K562 (cell line): ENCODE data around the gene KCNAB1. TPM values are rescaled to one million over a fixed set of nuclear protein-coding genes. Genes with fewer than 3 reads are reported as not detected.
A peak's percentile ranks its signal among the peaks of the same experiment; 100 is the strongest.

Source experiments
- ATAC-seq: fragments of 200-7000 bp; cut with Tn5 transposase; 3 replicates; pipeline ENCODE4 v1.9.1; 2020; ENCODE audit warnings: moderate library complexity
- BruUV-seq: library from RNA; stranded (reverse); fragments of 400-500 nt; replicated peaks from 2 replicates; lab custom pipeline; 2021; lab: Mats Ljungman, UMichigan
- CTCF ChIA-PET: fragments of 300-600 bp; formaldehyde crosslinking; extraction: SDS; loops from one replicate; lab custom pipeline; 2021; ENCODE audit warnings: low intra/inter-chr PET ratio; lab: Yijun Ruan, JAX
- POLR2A ChIA-PET: fragments of 300-600, 350-650 bp; sonication (Branson Sonifier 250); formaldehyde crosslinking; extraction: SDS; loops from one replicate; lab custom pipeline; 2021; ENCODE audit warnings: antibody characterized with exemption, inconsistent platforms; lab: Yijun Ruan, JAX
- DNase-seq, 4 experiments: peaks; one replicate each; pipeline versions ENCODE4 v3.0.0 to v3.0.0-alpha.2; 2011 to 2018; ENCODE audit warnings: low spot score in 3 of 4, mixed read lengths in 3 of 4; ENCODE audit errors: extremely low read depth in 1 of 4
- FAIRE-seq: peaks from 2 replicates; lab custom pipeline; 2011; peaks lifted over from hg19 to GRCh38; lab: Jason Lieb, UNC
- H2AFZ ChIP-seq: 2 replicates; pipeline ENCODE4 v1.6.0; 2011; ENCODE audit warnings: low read depth, low read length, control low read depth, inconsistent platforms
- H3K27ac ChIP-seq: fragments of 200-600 bp; 3 replicates; pipeline ENCODE4 v1.8.0; 2011; ENCODE audit warnings: low read depth, mild to moderate bottlenecking, control low read depth, inconsistent platforms, low read length, moderate library complexity, mixed read lengths; ENCODE audit errors: extremely low read depth
- H3K27me3 ChIP-seq, 2 experiments: fragments of 300-600 bp in 1 of 2; 2 replicates in 1 of 2; 3 replicates in 1 of 2; pipeline versions ENCODE4 v1.6.0 to v1.8.0; 2011; ENCODE audit warnings: inconsistent platforms in 2 of 2, low read length in 2 of 2, mild to moderate bottlenecking in 1 of 2, mixed read lengths in 1 of 2, moderate library complexity in 1 of 2; ENCODE audit not compliant: control insufficient read depth in 2 of 2, insufficient read depth in 2 of 2
- H3K36me3 ChIP-seq: fragments of 300-600 bp; 3 replicates; pipeline ENCODE4 v1.8.0; 2011; ENCODE audit warnings: mild to moderate bottlenecking, low read length, inconsistent platforms; ENCODE audit not compliant: control insufficient read depth, insufficient read depth
- H3K4me1 ChIP-seq, 2 experiments: fragments of 200-600 bp in 1 of 2; replicated peaks in 1 of 2; 2 replicates in 1 of 2; 3 replicates in 1 of 2; pipeline versions ENCODE4 v1.5.1 to v1.8.0; 2011; ENCODE audit warnings: inconsistent platforms in 2 of 2, low read length in 2 of 2, mild to moderate bottlenecking in 1 of 2, mixed read lengths in 1 of 2, moderate library complexity in 1 of 2; ENCODE audit not compliant: control insufficient read depth in 2 of 2, insufficient read depth in 2 of 2
- H3K4me2 ChIP-seq: 2 replicates; pipeline ENCODE4 v1.6.1; 2011; ENCODE audit warnings: low read length, control low read depth, inconsistent platforms, mixed read lengths; ENCODE audit not compliant: insufficient read depth
- H3K4me3 ChIP-seq: fragments of 200-600 bp; sonication (generic), shearing (Covaris generic); 2 replicates; pipeline ENCODE4 v1.5.1; 2016; ENCODE audit warnings: control low read depth, inconsistent platforms
- H3K79me2 ChIP-seq: fragments of 200-600 bp; 3 replicates; pipeline ENCODE4 v1.8.0; 2011; ENCODE audit warnings: low read length, inconsistent platforms; ENCODE audit not compliant: control insufficient read depth, insufficient read depth
- H3K9ac ChIP-seq, 2 experiments: 2 replicates each; pipeline versions ENCODE4 v1.6.0 to v1.6.1; 2011; ENCODE audit warnings: low read depth in 2 of 2, low read length in 2 of 2, control low read depth in 1 of 2, inconsistent platforms in 1 of 2, mild to moderate bottlenecking in 1 of 2, mixed read lengths in 1 of 2; ENCODE audit not compliant: insufficient read depth in 1 of 2
- H3K9me1 ChIP-seq: one replicate; pipeline ENCODE4 v1.6.0; 2011; ENCODE audit warnings: inconsistent platforms, mild to moderate bottlenecking, low read length, moderate library complexity; ENCODE audit not compliant: control insufficient read depth, insufficient read depth
- H3K9me3 ChIP-seq: replicated peaks from 2 replicates; pipeline ENCODE4 v1.5.1; 2011; ENCODE audit warnings: low read depth, low read length, inconsistent platforms; ENCODE audit not compliant: control insufficient read depth, insufficient read depth
- H4K20me1 ChIP-seq: replicated peaks from 2 replicates; pipeline ENCODE4 v1.6.1; 2011; ENCODE audit warnings: low read length, inconsistent platforms, mixed read lengths; ENCODE audit not compliant: control insufficient read depth, insufficient read depth
- CBFB ChIP-seq: sonication (generic); formaldehyde crosslinking; IDR thresholded peaks from 2 replicates; pipeline ENCODE4 v1.4.0; 2020; ENCODE audit warnings: mild to moderate bottlenecking, missing genetic modification reagents
- CCNT2 ChIP-seq: IDR thresholded peaks from 2 replicates; pipeline ENCODE4 v1.6.1; 2011; ENCODE audit warnings: borderline replicate concordance, low read depth, mild to moderate bottlenecking, moderate library complexity, mixed read lengths, low read length; ENCODE audit not compliant: insufficient read length; ENCODE audit errors: extremely low read depth
- DPF2 ChIP-seq: fragments of 450-650 bp; IDR thresholded peaks from 2 replicates; pipeline ENCODE4 v1.6.1; 2016
- EP300 ChIP-seq: IDR thresholded peaks from 2 replicates; pipeline ENCODE4 v1.6.1; 2012; ENCODE audit warnings: low read length, improper control_type of control experiment
- ETS1 ChIP-seq: conservative IDR thresholded peaks from 2 replicates; pipeline ENCODE4 v1.6.1; 2011; ENCODE audit warnings: low read depth, mild to moderate bottlenecking, low read length; ENCODE audit not compliant: control insufficient read depth
- HMBOX1 ChIP-seq: sonication (generic); IDR thresholded peaks from 2 replicates; pipeline ENCODE4 v1.6.1; 2016
- MED1 ChIP-seq: sonication (generic); formaldehyde crosslinking; IDR thresholded peaks from 2 replicates; pipeline ENCODE4 v1.8.1; 2023; ENCODE audit warnings: missing genetic modification reagents, borderline replicate concordance
- NFIC ChIP-seq: fragments of 450-650 bp; IDR thresholded peaks from 2 replicates; pipeline ENCODE4 v1.6.1; 2017; ENCODE audit warnings: mild to moderate bottlenecking, inconsistent platforms
- NONO ChIP-seq, 2 experiments: fragments of 200-400 bp in 1 of 2; fragments of 450-650 bp in 1 of 2; formaldehyde crosslinking in 1 of 2; IDR thresholded peaks; 2 replicates each; pipeline ENCODE4 v1.6.1; 2017; ENCODE audit warnings: low read depth in 2 of 2, mild to moderate bottlenecking in 2 of 2, moderate library complexity in 2 of 2, low read length in 1 of 2
- POLR3G ChIP-seq: IDR thresholded peaks from 2 replicates; pipeline ENCODE4 v1.6.1; 2011; ENCODE audit not compliant: insufficient read length, insufficient replicate concordance; ENCODE audit errors: extremely low read depth
- PTBP1 ChIP-seq: fragments of 200-400 bp; formaldehyde crosslinking; IDR thresholded peaks from 2 replicates; pipeline ENCODE4 v1.6.1; 2017; ENCODE audit warnings: low read depth, low read length
- PTTG1 ChIP-seq: fragments of 450-650 bp; IDR thresholded peaks from 2 replicates; pipeline ENCODE4 v1.6.1; 2016; ENCODE audit warnings: low read depth, mild to moderate bottlenecking, missing genetic modification characterization, missing compliant biosample characterization
- PYGO2 ChIP-seq: fragments of 450-650 bp; IDR thresholded peaks from 2 replicates; pipeline ENCODE4 v1.6.1; 2016; ENCODE audit warnings: mild to moderate bottlenecking, missing genetic modification characterization, moderate library complexity, missing compliant biosample characterization
- SMARCA5 ChIP-seq: fragments of 450-650 bp; IDR thresholded peaks from 2 replicates; pipeline ENCODE4 v1.6.1; 2016
- ZNF253 ChIP-seq: fragments of 250-450 bp; sonication (Bioruptor Pico); conservative IDR thresholded peaks from 2 replicates; pipeline ENCODE4 v1.6.1; 2021; ENCODE audit warnings: mild to moderate bottlenecking
- ZNF707 ChIP-seq: fragments of 250-450 bp; sonication (Bioruptor Pico); conservative IDR thresholded peaks from 2 replicates; pipeline ENCODE4 v1.8.0; 2022; ENCODE audit warnings: inconsistent platforms, mild to moderate bottlenecking, moderate library complexity
- ZZZ3 ChIP-seq: fragments of 450-650 bp; IDR thresholded peaks from 2 replicates; pipeline ENCODE4 v1.6.1; 2016; ENCODE audit warnings: antibody characterized with exemption, mild to moderate bottlenecking, moderate library complexity
- in situ Hi-C: fragments of 300-500 bp; cut with MboI; formaldehyde crosslinking; loops from 4 replicates; pipeline ENCODE4 v1.15.0; 2018; ENCODE audit warnings: inconsistent platforms, mixed read lengths
- intact Hi-C: fragments of 100-400 bp; cut with micrococcal nuclease; formaldehyde crosslinking; loops from 2 replicates; pipeline ENCODE4 v1.14.2; 2022
- polyA plus RNA-seq, 8 experiments: library from polyadenylated mRNA; depleted of rRNA in 4 of 8; stranded (reverse) in 5 of 8; unstranded in 3 of 8; fragments of >200 nt; fragmentation: Nextera tagmentation in 2 of 8; fragmentation: Illumina TruSeq in 1 of 8; extraction: Ambion mirVana in 2 of 8; extraction: Trizol in 1 of 8; gene quantifications; 2 replicates each; pipeline versions ENCODE4 v1.2.1 to v1.2.3, GENCODE V29; 2011 to 2014; ENCODE audit warnings: inconsistent platforms in 1 of 8, missing spikeins in 1 of 8
- total RNA-seq, 7 experiments: library from RNA; depleted of rRNA in 6 of 7; stranded (reverse); fragments of >200 nt in 6 of 7; fragmentation: Illumina TruSeq in 2 of 7; extraction: Trizol in 2 of 7; gene quantifications; 2 replicates each; pipeline versions ENCODE4 v1.2.1 to v1.2.3, GENCODE V29; 2011 to 2021; ENCODE audit warnings: low replicate concordance in 1 of 7

The KCNAB1 gene
- total and polyA plus RNA-seq, 9 of the 15 experiments (the other 6 are each of a cell fraction or from before 2014, with no cell fraction given), result 0.14 to 1.2 (median 0.51) TPM

DNA sequence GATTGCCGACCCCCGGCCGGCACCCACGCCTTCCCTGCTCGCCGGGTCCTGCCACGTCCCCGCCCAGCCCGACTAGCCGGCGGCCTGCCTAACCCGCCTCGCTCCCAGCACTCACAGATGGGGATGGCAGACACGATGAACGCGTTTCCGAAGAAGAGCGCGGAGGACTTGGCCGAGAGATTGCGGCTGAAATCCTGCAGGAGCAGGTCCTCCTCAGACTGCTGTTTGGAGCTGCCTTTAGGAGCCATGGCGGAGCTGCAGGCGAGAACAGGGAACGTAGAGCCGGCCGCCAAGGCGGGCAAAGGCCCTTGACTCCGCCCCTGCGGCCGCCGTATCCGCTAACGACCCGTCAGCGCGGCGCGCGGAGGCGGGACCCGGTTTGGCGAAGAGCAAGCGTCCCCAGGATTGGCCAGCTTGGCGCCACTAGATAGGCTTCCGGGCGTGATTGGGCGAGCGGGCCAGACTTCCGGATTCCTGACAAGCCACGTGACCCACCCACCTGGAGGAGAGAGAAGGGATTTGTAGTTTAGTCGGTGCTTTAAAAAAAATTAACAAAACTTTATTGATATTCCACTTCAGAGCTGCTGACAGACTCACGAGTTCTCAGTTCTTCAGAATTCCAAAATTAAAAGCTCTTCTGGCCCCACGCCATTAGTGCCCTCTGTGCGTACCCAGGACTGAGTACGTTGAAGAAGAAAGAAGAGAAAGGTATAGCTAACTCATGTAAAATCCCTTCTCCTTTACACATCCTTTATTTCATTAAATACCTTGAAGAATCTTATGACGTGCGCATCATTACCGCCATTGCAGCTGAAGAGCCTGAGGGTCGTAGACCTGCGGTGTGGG, 434.7 kb downstream of the KCNAB1 start, which contains the start of gene SSR3 (continued):
- TF ChIP-seq CCNT2 (no peak), PTTG1 (tag) (no peak), PYGO2 (tag) (no peak), ZZZ3 (no peak), EP300 (peak; percentile 9; the same call in 1 of the 2 replicates)

- DNase-seq, result peak in 2 of 4 experiments; percentile 64 to 81
- Histone ChIP-seq H3K27me3 (no peaks in the 10 kb centered on the region), H3K4me1 (peaks cover 0 to 19% of the 10 kb centered on the region in 2 experiments; a peak in 2 of 5 replicates), H3K79me2 (peaks cover 19% of the 10 kb centered on the region), H2AFZ (peak overlapping the region; percentile 46), H3K27ac (peak overlapping the region; percentile 42), H3K4me2 (peak overlapping the region; percentile 28; the same call in 1 of the 2 replicates), H4K20me1 (no peaks in the 10 kb centered on the region), H3K9me1 (no peaks in the 10 kb centered on the region), H3K4me3 (no peak overlapping the region), H3K9me3 (0 out of 2 replicates have a peak, but pooled peaks cover 4% of the 10 kb centered on the region), H3K36me3 (peaks cover 4% of the 10 kb centered on the region; the same call in 1 of the 3 replicates), H3K9ac (no peak overlapping the region)
- intact Hi-C loops, result loop anchor here (10.0 kb wide), 1 partner anchor 256 kb away; no protein-coding TSS in a partner anchor
- BruUV-seq, result no TSS peak
- peak; percentile 91 for FAIRE-seq
- peak; percentile 46 for ATAC-seq
- in situ Hi-C loops, result no loop called here
- ChIA-PET CTCF (no interaction called here), POLR2A (interaction anchor here (0.6 to 1.9 kb wide), 3 partner anchors 10 to 143 kb away, joined by 3 to 7 read pairs (median 5); no protein-coding TSS in a partner anchor)
- no peak for TF ChIP-seq ETS1
- no peak for TF ChIP-seq PTBP1
- 0 out of 2 replicates have a peak, but pooled peaks have one; percentile 27 for TF ChIP-seq NFIC
- TF ChIP-seq MED1 (CRISPR knock-in tag), result no peak
- peak; percentile 30; the same call in 1 of the 2 replicates for TF ChIP-seq HMBOX1
- no peak for TF ChIP-seq POLR3G
- no peak for TF ChIP-seq ZNF707 (CRISPR knock-in tag)
- no peak for TF ChIP-seq ZNF253 (CRISPR knock-in tag)
- TF ChIP-seq DPF2, result peak; percentile 82
- no peak for TF ChIP-seq CBFB (CRISPR knock-in tag)
- peak; percentile 54; the same call in 1 of the 2 replicates for TF ChIP-seq SMARCA5
- TF ChIP-seq NONO (IDR thresholded peaks at IDR 0.05; ENCODE audit: low read depth in 2 of 2, low read length in 1 of 2), result 0 out of 4 replicates have a peak, but pooled peaks of 1 of the 2 experiments have one; percentile 49
These were observed 438.0 kb downstream of the KCNAB1 start for GRCh38 chr3:156558389-156558788.
